Measurements from ENCODE around the gene SMIM43. TPM values are rescaled to one million over a fixed set of nuclear protein-coding genes. Genes with fewer than 3 reads are reported as not detected.

The SMIM43 gene
- total RNA-seq, 2 experiments from 2014 or later: not detected

- no peak for DNase-seq (ENCODE audit: low spot score)
- Histone ChIP-seq H3K79me2 (ENCODE audit: insufficient read depth, low read depth, low read length) (peaks cover 43% of the 10 kb centered on the region), H3K4me1 (ENCODE audit: insufficient read depth, low read length, poor library complexity, severe bottlenecking) (peaks cover 42% of the 10 kb centered on the region), H3K4me3 (ENCODE audit: low read depth, low read length, poor library complexity, severe bottlenecking) (peak overlapping the region; percentile 95), H3K9me2 (ENCODE audit: insufficient read depth, low read length) (no peaks in the 10 kb centered on the region), H3K9me3 (ENCODE audit: low read length) (no peaks in the 10 kb centered on the region), H4K20me1 (ENCODE audit: insufficient read depth, low read length) (no peaks in the 10 kb centered on the region), H3K36me3 (ENCODE audit: insufficient read depth, low read length) (peaks cover 30% of the 10 kb centered on the region), H3K4me2 (ENCODE audit: low read length) (peak overlapping the region; percentile 97), H3K27ac (ENCODE audit: low read depth, low read length, poor library complexity, severe bottlenecking) (peak overlapping the region; percentile 87), H2AFZ (ENCODE audit: low read length) (peak overlapping the region; percentile 96)
- intact Hi-C loops (cut with micrococcal nuclease; ENCODE audit: unreplicated experiment): no loop called here
- BruUV-seq (replicated peaks): TSS peak; percentile 100
- ChIA-PET CTCF (ENCODE audit: unreplicated experiment) (no interaction called here), POLR2A (interaction anchor here (1.3 to 3.8 kb wide), 4 partner anchors 10 to 26 kb away, joined by 4 to 22 read pairs (median 6); partner anchors contain the start of gene CCNA2)
- TF ChIP-seq EZH2phosphoT487 (IDR thresholded peaks at IDR 0.05; ENCODE audit: borderline replicate concordance, low read depth, low read length): no peak
- no peak for TF ChIP-seq CTCF (conservative IDR thresholded peaks at IDR 0.05; ENCODE audit: low read length)
These were observed 35.6 kb upstream of the SMIM43 start for GRCh38 chr4:121800638-121800960.

- H3K4me3 ChIP-seq (ENCODE audit: low read depth, low read length, poor library complexity, severe bottlenecking): peak overlapping the region; percentile 95
- H3K4me1 ChIP-seq (ENCODE audit: insufficient read depth, low read length, poor library complexity, severe bottlenecking): peaks cover 45% of the 10 kb centered on the region
- H3K9me3 ChIP-seq (ENCODE audit: low read length): no peaks in the 10 kb centered on the region
- H3K4me2 ChIP-seq (ENCODE audit: low read length): peak overlapping the region; percentile 97
- peaks cover 38% of the 10 kb centered on the region for H3K79me2 ChIP-seq (ENCODE audit: insufficient read depth, low read depth, low read length)
- BruUV-seq (replicated peaks): no TSS peak
- no peaks in the 10 kb centered on the region for H4K20me1 ChIP-seq (ENCODE audit: insufficient read depth, low read length)
- peaks cover 24% of the 10 kb centered on the region for H3K36me3 ChIP-seq (ENCODE audit: insufficient read depth, low read length)
- peak overlapping the region; percentile 87 for H3K27ac ChIP-seq (ENCODE audit: low read depth, low read length, poor library complexity, severe bottlenecking)
- no peaks in the 10 kb centered on the region for H3K9me2 ChIP-seq (ENCODE audit: insufficient read depth, low read length)
- no peak for DNase-seq (ENCODE audit: low spot score)
- TF ChIP-seq CTCF (conservative IDR thresholded peaks at IDR 0.05; ENCODE audit: low read length): no peak
- no peak for TF ChIP-seq EZH2phosphoT487 (IDR thresholded peaks at IDR 0.05; ENCODE audit: borderline replicate concordance, low read depth, low read length)
- CTCF ChIA-PET (ENCODE audit: unreplicated experiment): no interaction called here
- POLR2A ChIA-PET: interaction anchor here (0.6 to 3.8 kb wide), 9 partner anchors 9 to 173 kb away, joined by 3 to 22 read pairs (median 3); partner anchors contain the start of genes BBS7 and CCNA2
- peak overlapping the region; percentile 96; the same call in 1 of the 2 replicates for H2AFZ ChIP-seq (ENCODE audit: low read length)
- intact Hi-C loops (cut with micrococcal nuclease; ENCODE audit: unreplicated experiment): no loop called here
These were observed 35.0 kb upstream of the SMIM43 start for GRCh38 chr4:121799867-121800501.

GRCh38 chr4:121799208-121799823 lies 34.4 kb upstream of the SMIM43 start:
- TF ChIP-seq EZH2phosphoT487 (IDR thresholded peaks at IDR 0.05; ENCODE audit: borderline replicate concordance, low read depth, low read length): no peak
- no peak for TF ChIP-seq CTCF (conservative IDR thresholded peaks at IDR 0.05; ENCODE audit: low read length)
- Histone ChIP-seq H4K20me1 (ENCODE audit: insufficient read depth, low read length) (no peaks in the 10 kb centered on the region), H3K36me3 (ENCODE audit: insufficient read depth, low read length) (peaks cover 17% of the 10 kb centered on the region), H2AFZ (ENCODE audit: low read length) (peak overlapping the region; percentile 96), H3K9me3 (ENCODE audit: low read length) (no peaks in the 10 kb centered on the region), H3K4me3 (ENCODE audit: low read depth, low read length, poor library complexity, severe bottlenecking) (no peak overlapping the region), H3K27ac (ENCODE audit: low read depth, low read length, poor library complexity, severe bottlenecking) (no peak overlapping the region), H3K9me2 (ENCODE audit: insufficient read depth, low read length) (no peaks in the 10 kb centered on the region), H3K4me2 (ENCODE audit: low read length) (peak overlapping the region; percentile 97), H3K79me2 (ENCODE audit: insufficient read depth, low read depth, low read length) (peaks cover 31% of the 10 kb centered on the region), H3K4me1 (ENCODE audit: insufficient read depth, low read length, poor library complexity, severe bottlenecking) (peaks cover 45% of the 10 kb centered on the region)
- intact Hi-C loops (cut with micrococcal nuclease; ENCODE audit: unreplicated experiment): no loop called here
- CTCF ChIA-PET (ENCODE audit: unreplicated experiment): no interaction called here
- POLR2A ChIA-PET: interaction anchor here (0.6 to 3.8 kb wide), 8 partner anchors 9 to 174 kb away, joined by 3 to 22 read pairs (median 3); partner anchors contain the start of genes BBS7 and CCNA2
- DNase-seq (ENCODE audit: low spot score): no peak
- no TSS peak for BruUV-seq (replicated peaks)

Measured in OCI-LY7 (cell line).